GM19324 (cell line): ENCODE data around the gene C17orf50.

ENCODE experiments used
- ATAC-seq: cut with Tn5 transposase; IDR thresholded peaks from one replicate; pipeline ENCODE4 v1.9.1; 2021; ENCODE audit warnings: mild to moderate bottlenecking, moderate library complexity; ENCODE audit not compliant: unreplicated experiment, low FRiP score

The C17orf50 gene

GRCh38 chr17:35809855-35810461 lies 49.3 kb downstream of the C17orf50 start:
- ATAC-seq: no peak

- no peak for ATAC-seq
These were observed 51.1 kb downstream of the C17orf50 start for GRCh38 chr17:35811759-35812158.

GRCh38 chr17:35812456-35812855 lies 51.8 kb downstream of the C17orf50 start:
- ATAC-seq: no peak
